ENCODE data around the gene TM4SF1. TPM values are rescaled to one million over a fixed set of nuclear protein-coding genes. Genes with fewer than 3 reads are reported as not detected.

The TM4SF1 gene
- total RNA-seq, 2 experiments from 2014 or later: not detected

GRCh38 chr3:149391960-149392359 is 14.5 kb upstream of the TM4SF1 start:
- DNase-seq (no peak), ATAC-seq (no peak)
- Mint-ChIP-seq H3K36me3 (ENCODE audit: low read depth) (no peaks in the 10 kb centered on the region), H3K9me3 (ENCODE audit: low read depth) (no peaks in the 10 kb centered on the region), H3K4me1 (no peaks in the 10 kb centered on the region), H3K4me3 (no peak overlapping the region), H3K27me3 (peaks cover 7% of the 10 kb centered on the region), H3K27ac (no peak overlapping the region)
- POLR2A ChIA-PET: no interaction called here
- CTCF ChIA-PET: interaction anchor here (0.7 kb wide), 1 partner anchor 82 kb away, joined by 3 read pairs; no protein-coding TSS in a partner anchor
- intact Hi-C loops (cut with DNase I, micrococcal nuclease): no loop called here

- Mint-ChIP-seq H3K9me3 (ENCODE audit: low read depth) (no peaks in the 10 kb centered on the region), H3K27me3 (peaks cover 7% of the 10 kb centered on the region), H3K36me3 (ENCODE audit: low read depth) (no peaks in the 10 kb centered on the region), H3K27ac (no peak overlapping the region), H3K4me3 (no peak overlapping the region), H3K4me1 (no peaks in the 10 kb centered on the region)
- DNase-seq: no peak
- ChIA-PET CTCF (no interaction called here), POLR2A (no interaction called here)
- intact Hi-C loops (cut with DNase I, micrococcal nuclease): no loop called here
- ATAC-seq: no peak
These were observed 13.3 kb upstream of the TM4SF1 start for GRCh38 chr3:149390772-149391212.

GRCh38 chr3:149390294-149390693 is 12.8 kb upstream of the TM4SF1 start:
- Mint-ChIP-seq H3K27me3 (peaks cover 7% of the 10 kb centered on the region), H3K9me3 (ENCODE audit: low read depth) (no peaks in the 10 kb centered on the region), H3K27ac (no peak overlapping the region), H3K4me3 (no peak overlapping the region), H3K36me3 (ENCODE audit: low read depth) (no peaks in the 10 kb centered on the region), H3K4me1 (no peaks in the 10 kb centered on the region)
- ATAC-seq (no peak), DNase-seq (no peak)
- POLR2A ChIA-PET: no interaction called here
- intact Hi-C loops (cut with DNase I, micrococcal nuclease): no loop called here
- CTCF ChIA-PET: no interaction called here

- CTCF ChIA-PET: no interaction called here
- H3K4me1 Mint-ChIP-seq: no peaks in the 10 kb centered on the region
- POLR2A ChIA-PET: no interaction called here
- no peaks in the 10 kb centered on the region for H3K36me3 Mint-ChIP-seq (ENCODE audit: low read depth)
- no peak for DNase-seq
- peaks cover 7% of the 10 kb centered on the region for H3K27me3 Mint-ChIP-seq
- H3K27ac Mint-ChIP-seq: no peak overlapping the region
- intact Hi-C loops (cut with DNase I, micrococcal nuclease): no loop called here
- no peaks in the 10 kb centered on the region for H3K9me3 Mint-ChIP-seq (ENCODE audit: low read depth)
- no peak overlapping the region for H3K4me3 Mint-ChIP-seq
- no peak for ATAC-seq
These were observed 11.3 kb upstream of the TM4SF1 start for GRCh38 chr3:149388531-149389417.

GRCh38 chr3:149388001-149388440 is 10.6 kb upstream of the TM4SF1 start:
- intact Hi-C loops (cut with DNase I, micrococcal nuclease): no loop called here
- ChIA-PET CTCF (no interaction called here), POLR2A (no interaction called here)
- no peaks in the 10 kb centered on the region for H3K9me3 Mint-ChIP-seq (ENCODE audit: low read depth)
- H3K27me3 Mint-ChIP-seq: peaks cover 7% of the 10 kb centered on the region
- no peak overlapping the region for H3K27ac Mint-ChIP-seq
- H3K4me1 Mint-ChIP-seq: no peaks in the 10 kb centered on the region
- no peak overlapping the region for H3K4me3 Mint-ChIP-seq
- H3K36me3 Mint-ChIP-seq (ENCODE audit: low read depth): no peaks in the 10 kb centered on the region
- no peak for DNase-seq
- no peak for ATAC-seq

GRCh38 chr3:149386299-149386606 is 8.8 kb upstream of the TM4SF1 start:
- H3K4me1 Mint-ChIP-seq: no peaks in the 10 kb centered on the region
- POLR2A ChIA-PET: no interaction called here
- H3K27ac Mint-ChIP-seq: no peak overlapping the region
- no peak overlapping the region for H3K4me3 Mint-ChIP-seq
- H3K36me3 Mint-ChIP-seq (ENCODE audit: low read depth): no peaks in the 10 kb centered on the region
- CTCF ChIA-PET: no interaction called here
- intact Hi-C loops (cut with DNase I, micrococcal nuclease): no loop called here
- no peak for DNase-seq
- peaks cover 10% of the 10 kb centered on the region for H3K27me3 Mint-ChIP-seq
- ATAC-seq: no peak
- no peaks in the 10 kb centered on the region for H3K9me3 Mint-ChIP-seq (ENCODE audit: low read depth)

GRCh38 chr3:149385617-149386298 is 8.3 kb upstream of the TM4SF1 start:
- H3K4me3 Mint-ChIP-seq: no peak overlapping the region
- ATAC-seq (no peak), DNase-seq (no peak)
- no peaks in the 10 kb centered on the region for H3K36me3 Mint-ChIP-seq (ENCODE audit: low read depth)
- POLR2A ChIA-PET: no interaction called here
- H3K27ac Mint-ChIP-seq: no peak overlapping the region
- H3K4me1 Mint-ChIP-seq: no peaks in the 10 kb centered on the region
- intact Hi-C loops (cut with DNase I, micrococcal nuclease): no loop called here
- CTCF ChIA-PET: interaction anchor here (1.2 kb wide), 1 partner anchor 13 kb away, joined by 3 read pairs; no protein-coding TSS in a partner anchor
- peaks cover 8% of the 10 kb centered on the region for H3K27me3 Mint-ChIP-seq
- H3K9me3 Mint-ChIP-seq (ENCODE audit: low read depth): no peaks in the 10 kb centered on the region

- no peak for ATAC-seq
- POLR2A ChIA-PET: no interaction called here
These were observed 7.5 kb upstream of the TM4SF1 start for GRCh38 chr3:149384911-149385321.

GRCh38 chr3:149384167-149384566 is 6.7 kb upstream of the TM4SF1 start:
- DNase-seq (no peak), ATAC-seq (no peak)
- intact Hi-C loops (cut with DNase I, micrococcal nuclease): no loop called here
- Mint-ChIP-seq H3K4me1 (no peaks in the 10 kb centered on the region), H3K36me3 (ENCODE audit: low read depth) (no peaks in the 10 kb centered on the region), H3K27ac (no peak overlapping the region), H3K4me3 (no peak overlapping the region), H3K9me3 (ENCODE audit: low read depth) (no peaks in the 10 kb centered on the region), H3K27me3 (peaks cover 8% of the 10 kb centered on the region)
- ChIA-PET CTCF (interaction anchor here (0.7 to 1.2 kb wide), 2 partner anchors 11 to 15 kb away, joined by 3 read pairs; no protein-coding TSS in a partner anchor), POLR2A (no interaction called here)

More at GRCh38 chr3:149384911-149385321, 7.5 kb upstream of the TM4SF1 start:
- no peak overlapping the region for H3K27ac Mint-ChIP-seq
- H3K4me3 Mint-ChIP-seq: no peak overlapping the region
- H3K27me3 Mint-ChIP-seq: peaks cover 8% of the 10 kb centered on the region
- DNase-seq: no peak
- CTCF ChIA-PET: interaction anchor here (1.2 kb wide), 1 partner anchor 14 kb away, joined by 3 read pairs; no protein-coding TSS in a partner anchor
- H3K4me1 Mint-ChIP-seq: no peaks in the 10 kb centered on the region
- intact Hi-C loops (cut with DNase I, micrococcal nuclease): no loop called here
- H3K9me3 Mint-ChIP-seq (ENCODE audit: low read depth): no peaks in the 10 kb centered on the region
- no peaks in the 10 kb centered on the region for H3K36me3 Mint-ChIP-seq (ENCODE audit: low read depth)

- intact Hi-C loops (cut with DNase I, micrococcal nuclease): no loop called here
- Mint-ChIP-seq H3K27ac (no peak overlapping the region), H3K9me3 (ENCODE audit: low read depth) (no peaks in the 10 kb centered on the region), H3K4me3 (no peak overlapping the region), H3K27me3 (peaks cover 6% of the 10 kb centered on the region), H3K4me1 (no peaks in the 10 kb centered on the region), H3K36me3 (ENCODE audit: low read depth) (no peaks in the 10 kb centered on the region)
- DNase-seq (no peak), ATAC-seq (no peak)
- ChIA-PET CTCF (interaction anchor here (0.7 kb wide), 1 partner anchor 11 kb away, joined by 3 read pairs; no protein-coding TSS in a partner anchor), POLR2A (no interaction called here)
These were observed 6.3 kb upstream of the TM4SF1 start for GRCh38 chr3:149383703-149384102.

- H3K36me3 Mint-ChIP-seq (ENCODE audit: low read depth): no peaks in the 10 kb centered on the region
- no peaks in the 10 kb centered on the region for H3K4me1 Mint-ChIP-seq
- CTCF ChIA-PET: interaction anchor here (0.9 kb wide), 1 partner anchor 10 kb away, joined by 3 read pairs; no protein-coding TSS in a partner anchor
- H3K27me3 Mint-ChIP-seq: peaks cover 3% of the 10 kb centered on the region
- ATAC-seq (no peak), DNase-seq (no peak)
- no peak overlapping the region for H3K4me3 Mint-ChIP-seq
- no peaks in the 10 kb centered on the region for H3K9me3 Mint-ChIP-seq (ENCODE audit: low read depth)
- no peak overlapping the region for H3K27ac Mint-ChIP-seq
- POLR2A ChIA-PET: no interaction called here
- intact Hi-C loops (cut with DNase I, micrococcal nuclease): no loop called here
These were observed 5.1 kb upstream of the TM4SF1 start for GRCh38 chr3:149382518-149382917.

- no peaks in the 10 kb centered on the region for H3K36me3 Mint-ChIP-seq (ENCODE audit: low read depth)
- peaks cover 3% of the 10 kb centered on the region for H3K27me3 Mint-ChIP-seq
- no peak overlapping the region for H3K4me3 Mint-ChIP-seq
- intact Hi-C loops (cut with DNase I, micrococcal nuclease): no loop called here
- DNase-seq: no peak
- H3K9me3 Mint-ChIP-seq (ENCODE audit: low read depth): no peaks in the 10 kb centered on the region
- ChIA-PET POLR2A (no interaction called here), CTCF (interaction anchor here (0.9 kb wide), 1 partner anchor 9 kb away, joined by 3 read pairs; no protein-coding TSS in a partner anchor)
- no peak overlapping the region for H3K27ac Mint-ChIP-seq
- no peaks in the 10 kb centered on the region for H3K4me1 Mint-ChIP-seq
- no peak for ATAC-seq
These were observed 4.6 kb upstream of the TM4SF1 start for GRCh38 chr3:149382101-149382467.

Data from activated CD4-positive, alpha-beta T cell treated with anti-CD3 and anti-CD28 coated beads for 36 hours (primary cell).